NT2/D1 (cell line): ENCODE measurements around the gene OR52H1.

Experiments used
- SUZ12 ChIP-seq: IDR thresholded peaks from 2 replicates; pipeline ENCODE4 v1.6.1; 2011; ENCODE audit not compliant: insufficient read length, insufficient read depth; ENCODE audit errors: extremely low read depth
- YY1 ChIP-seq: IDR thresholded peaks from 2 replicates; pipeline ENCODE4 v1.6.1; 2011; ENCODE audit not compliant: insufficient read length, insufficient read depth
- ZNF274 ChIP-seq: IDR thresholded peaks from 2 replicates; pipeline ENCODE4 v1.6.1; 2011; ENCODE audit warnings: mild to moderate bottlenecking, low read depth, low read length

DNA sequence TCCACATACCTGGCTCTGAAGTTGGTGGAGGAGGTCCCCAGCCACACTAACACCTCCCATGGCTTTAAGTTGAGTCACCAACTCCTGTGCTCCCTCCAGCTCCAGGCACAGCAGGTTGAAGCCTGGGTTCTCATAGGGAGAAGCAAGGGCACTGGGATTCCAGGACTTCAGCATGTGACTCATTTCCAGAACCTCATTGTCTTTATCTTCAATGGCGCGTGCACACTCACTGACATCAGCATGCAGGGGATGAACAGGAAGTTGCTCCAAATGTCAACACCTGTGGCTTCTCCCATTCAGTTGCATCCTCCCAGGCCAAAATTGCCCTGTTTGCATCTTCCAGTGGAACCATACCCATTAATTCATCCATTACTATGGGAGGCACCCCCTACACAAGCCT lies 26.0 kb downstream of the OR52H1 start:
- no peak for TF ChIP-seq YY1
- no peak for TF ChIP-seq SUZ12
- TF ChIP-seq ZNF274: no peak
